H9 (cell line): ENCODE data around the gene TACO1. TPM values are rescaled to one million over a fixed set of nuclear protein-coding genes. Genes with fewer than 3 reads are reported as not detected.

ENCODE experiments used
- DNase-seq: peaks from one replicate; pipeline ENCODE4 v3.0.0-alpha.2; 2017
- H2AFZ ChIP-seq: one replicate; pipeline ENCODE4 v1.6.1; 2013; ENCODE audit warnings: mild to moderate bottlenecking, low read length, control low read depth, moderate library complexity
- H2AK5ac ChIP-seq: 2 replicates; pipeline ENCODE4 v1.6.1; 2013; ENCODE audit warnings: low read length, control low read depth, mixed read lengths; ENCODE audit not compliant: insufficient read length
- H2BK120ac ChIP-seq: one replicate; pipeline ENCODE4 v1.6.1; 2013; ENCODE audit warnings: low read depth, mild to moderate bottlenecking, low read length, control low read depth, inconsistent platforms; ENCODE audit not compliant: poor library complexity, severe bottlenecking
- H2BK12ac ChIP-seq: 2 replicates; pipeline ENCODE4 v1.6.1; 2013; ENCODE audit warnings: low read length, control low read depth, mixed read lengths, low read depth; ENCODE audit not compliant: insufficient read length
- H2BK15ac ChIP-seq: 2 replicates; pipeline ENCODE4 v1.6.1; 2013; ENCODE audit warnings: low read depth, low read length, control low read depth
- H2BK20ac ChIP-seq: one replicate; pipeline ENCODE4 v1.6.1; 2013; ENCODE audit warnings: low read depth, mild to moderate bottlenecking, low read length, control low read depth, inconsistent platforms; ENCODE audit not compliant: poor library complexity, severe bottlenecking
- H2BK5ac ChIP-seq: 2 replicates; pipeline ENCODE4 v1.6.1; 2013; ENCODE audit warnings: low read length, control low read depth, mixed read lengths; ENCODE audit not compliant: insufficient read length
- H3K14ac ChIP-seq: 2 replicates; pipeline ENCODE4 v1.6.1; 2013; ENCODE audit warnings: low read length, control low read depth; ENCODE audit not compliant: insufficient read depth
- H3K18ac ChIP-seq: 2 replicates; pipeline ENCODE4 v1.6.1; 2013; ENCODE audit warnings: low read depth, mild to moderate bottlenecking, mixed read lengths, low read length, control low read depth; ENCODE audit not compliant: insufficient read length
- H3K23ac ChIP-seq: 2 replicates; pipeline ENCODE4 v1.6.1; 2013; ENCODE audit warnings: low read length, control low read depth, mixed read lengths, low read depth; ENCODE audit not compliant: insufficient read length
- H3K23me2 ChIP-seq: 2 replicates; pipeline ENCODE4 v1.6.1; 2013; ENCODE audit warnings: low read depth, mild to moderate bottlenecking, mixed read lengths, low read length, control low read depth; ENCODE audit not compliant: insufficient read length, poor library complexity, severe bottlenecking
- H3K27ac ChIP-seq: 2 replicates; pipeline ENCODE4 v1.5.1; 2013; ENCODE audit warnings: low read length, control low read depth, mixed read lengths, low read depth; ENCODE audit not compliant: insufficient read length
- H3K27me3 ChIP-seq: 2 replicates; pipeline ENCODE4 v1.6.1; 2013; ENCODE audit warnings: low read length, control low read depth, inconsistent platforms; ENCODE audit not compliant: insufficient read depth
- H3K4ac ChIP-seq: 2 replicates; pipeline ENCODE4 v1.6.1; 2013; ENCODE audit warnings: low read depth, mild to moderate bottlenecking, control low read depth, inconsistent platforms, low read length, moderate library complexity
- H3K4me1 ChIP-seq: 2 replicates; pipeline ENCODE4 v1.6.1; 2013; ENCODE audit warnings: low read length, control low read depth, inconsistent platforms; ENCODE audit not compliant: insufficient read depth
- H3K4me2 ChIP-seq: 2 replicates; pipeline ENCODE4 v1.6.1; 2013; ENCODE audit warnings: low read length, control low read depth, mixed read lengths; ENCODE audit not compliant: insufficient read length, insufficient read depth
- H3K56ac ChIP-seq: 2 replicates; pipeline ENCODE4 v1.6.1; 2013; ENCODE audit warnings: low read depth, mild to moderate bottlenecking, mixed read lengths, low read length, control low read depth; ENCODE audit not compliant: insufficient read length
- H3K79me1 ChIP-seq: 2 replicates; pipeline ENCODE4 v1.6.1; 2013; ENCODE audit warnings: low read depth, mild to moderate bottlenecking, moderate library complexity, low read length, control low read depth, inconsistent platforms; ENCODE audit not compliant: insufficient read depth, poor library complexity, severe bottlenecking
- H3K79me2 ChIP-seq: 2 replicates; pipeline ENCODE4 v1.6.1; 2013; ENCODE audit warnings: low read length, control low read depth, inconsistent platforms; ENCODE audit not compliant: insufficient read depth
- H3K9ac ChIP-seq: 2 replicates; pipeline ENCODE4 v1.6.1; 2013; ENCODE audit warnings: low read length, control low read depth, mixed read lengths; ENCODE audit not compliant: insufficient read length; ENCODE audit errors: extremely low read depth
- H3K9me3 ChIP-seq: one replicate; pipeline ENCODE4 v1.6.1; 2013; ENCODE audit warnings: low read depth, low read length, inconsistent platforms; ENCODE audit not compliant: control insufficient read depth
- H3T11ph ChIP-seq: one replicate; pipeline ENCODE4 v1.6.1; 2013; ENCODE audit warnings: mild to moderate bottlenecking, low read length, control low read depth, inconsistent platforms
- H4K20me1 ChIP-seq: one replicate; pipeline ENCODE4 v1.6.1; 2013; ENCODE audit not compliant: control insufficient read depth, insufficient read length, insufficient read depth
- H4K5ac ChIP-seq: 2 replicates; pipeline ENCODE4 v1.6.1; 2013; ENCODE audit warnings: low read depth, mild to moderate bottlenecking, mixed read lengths, low read length, control low read depth; ENCODE audit not compliant: insufficient read length
- H4K8ac ChIP-seq: replicated peaks from 2 replicates; pipeline ENCODE4 v1.6.1; 2013; ENCODE audit warnings: low read length, control low read depth, mixed read lengths, low read depth; ENCODE audit not compliant: insufficient read length
- H4K91ac ChIP-seq: 2 replicates; pipeline ENCODE4 v1.6.1; 2013; ENCODE audit warnings: low read depth, mild to moderate bottlenecking, moderate library complexity, mixed read lengths, low read length, control low read depth; ENCODE audit not compliant: insufficient read length
- H3K27ac Mint-ChIP-seq, 3 experiments: 2 replicates in 2 of 3; 3 replicates in 1 of 3; pipeline ENCODE4 v1.8.0; 2020 to 2021; ENCODE audit warnings: mixed read lengths in 3 of 3, mild to moderate bottlenecking in 1 of 3, moderate library complexity in 1 of 3
- H3K27me3 Mint-ChIP-seq: 2 replicates; pipeline ENCODE4 v1.8.0; 2021; ENCODE audit warnings: low read depth, mild to moderate bottlenecking, moderate library complexity, mixed read lengths
- H3K36me3 Mint-ChIP-seq, 3 experiments: 2 replicates in 2 of 3; 3 replicates in 1 of 3; pipeline ENCODE4 v1.8.0; 2020 to 2021; ENCODE audit warnings: low read depth in 3 of 3, mixed read lengths in 3 of 3; ENCODE audit not compliant: insufficient read depth in 1 of 3
- H3K4me1 Mint-ChIP-seq, 2 experiments: 2 replicates each; pipeline ENCODE4 v1.8.0; 2020; ENCODE audit warnings: mixed read lengths in 2 of 2
- H3K4me3 Mint-ChIP-seq, 2 experiments: 2 replicates in 1 of 2; 3 replicates in 1 of 2; pipeline ENCODE4 v1.8.0; 2020 to 2021; ENCODE audit warnings: mild to moderate bottlenecking in 2 of 2, mixed read lengths in 2 of 2, moderate library complexity in 1 of 2
- H3K9me3 Mint-ChIP-seq, 2 experiments: 2 replicates in 1 of 2; 3 replicates in 1 of 2; pipeline ENCODE4 v1.8.0; 2020; ENCODE audit warnings: mild to moderate bottlenecking in 2 of 2, mixed read lengths in 2 of 2, moderate library complexity in 1 of 2
- WGBS: extraction: QIAGEN DNeasy Blood & Tissue Kit; methylation state at CpG from one replicate; pipeline ENCODE4 v1.1.7; 2013; ENCODE audit warnings: missing lambda C conversion rate, low lambda C conversion rate, mixed read lengths; ENCODE audit not compliant: insufficient read length; ENCODE audit errors: extremely low coverage; 5-methylcytosine and 5-hydroxymethylcytosine counted together
- total RNA-seq: library from RNA; stranded (reverse); gene quantifications from 2 replicates; pipeline ENCODE4 v1.2.1, GENCODE V29; 2021
- TF ChIP-seq, protein P1 (sequence below): fragments of 200-600 bp; sonication (generic); conservative IDR thresholded peaks from 3 replicates; pipeline ENCODE4 v1.8.0; 2021; ENCODE audit warnings: antibody characterized with exemption, mild to moderate bottlenecking

The TACO1 gene
- total RNA-seq, 1 experiment from 2014 or later, result 30.2 TPM

DNA sequence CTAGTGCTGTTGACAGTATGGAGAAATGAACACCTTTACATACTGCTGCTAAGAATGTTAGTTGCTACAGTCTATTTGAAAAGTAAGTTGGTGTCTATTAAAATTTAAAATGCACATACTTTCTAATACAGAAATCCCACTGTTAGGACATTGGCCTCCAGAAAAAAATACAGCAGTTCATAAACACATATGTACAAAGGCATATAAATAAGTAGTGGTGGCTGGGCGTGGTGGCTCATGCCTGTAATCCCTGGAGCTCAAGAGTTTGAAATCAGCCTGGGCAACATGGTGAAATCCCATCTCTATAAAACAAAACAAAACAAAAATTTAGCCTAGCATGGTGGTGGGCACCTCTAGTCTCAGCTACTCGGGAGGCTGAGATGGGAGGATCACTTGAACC is 37.4 kb upstream of the TACO1 start:
- H3K14ac ChIP-seq, result no peak overlapping the region
- no peak overlapping the region for H4K5ac ChIP-seq
- no peak overlapping the region for H2BK120ac ChIP-seq
- no peak overlapping the region for H3K56ac ChIP-seq
- no peak for DNase-seq
- H2AK5ac ChIP-seq, result no peak overlapping the region
- H2BK5ac ChIP-seq, result no peak overlapping the region
- no peak overlapping the region for H2AFZ ChIP-seq
- H3K9ac ChIP-seq, result no peak overlapping the region
- H3K4me3 Mint-ChIP-seq, result no peak overlapping the region
- H3K79me1 ChIP-seq, result peaks cover 6% of the 10 kb centered on the region
- no peak overlapping the region for H4K8ac ChIP-seq
- no peak overlapping the region for H3K18ac ChIP-seq
- no CpG with 5 or more reads among the region's 2 CpGs for WGBS
- H3K4me2 ChIP-seq, result no peak overlapping the region
- no peak overlapping the region for H2BK12ac ChIP-seq
- no peak overlapping the region for H3K4ac ChIP-seq
- H3K79me2 ChIP-seq, result peaks cover 4% of the 10 kb centered on the region; the same call in 1 of the 2 replicates
- no peaks in the 10 kb centered on the region for H3K9me3 ChIP-seq
- no peaks in the 10 kb centered on the region; a peak in 1 of 7 replicates for H3K36me3 Mint-ChIP-seq
- H3K23me2 ChIP-seq, result no peaks in the 10 kb centered on the region
- no peak overlapping the region for H3K27ac ChIP-seq
- H3K27me3 Mint-ChIP-seq, result no peaks in the 10 kb centered on the region
- H2BK15ac ChIP-seq, result no peak overlapping the region
- no peaks in the 10 kb centered on the region for H3K4me1 Mint-ChIP-seq
- TF ChIP-seq, protein P1, sequence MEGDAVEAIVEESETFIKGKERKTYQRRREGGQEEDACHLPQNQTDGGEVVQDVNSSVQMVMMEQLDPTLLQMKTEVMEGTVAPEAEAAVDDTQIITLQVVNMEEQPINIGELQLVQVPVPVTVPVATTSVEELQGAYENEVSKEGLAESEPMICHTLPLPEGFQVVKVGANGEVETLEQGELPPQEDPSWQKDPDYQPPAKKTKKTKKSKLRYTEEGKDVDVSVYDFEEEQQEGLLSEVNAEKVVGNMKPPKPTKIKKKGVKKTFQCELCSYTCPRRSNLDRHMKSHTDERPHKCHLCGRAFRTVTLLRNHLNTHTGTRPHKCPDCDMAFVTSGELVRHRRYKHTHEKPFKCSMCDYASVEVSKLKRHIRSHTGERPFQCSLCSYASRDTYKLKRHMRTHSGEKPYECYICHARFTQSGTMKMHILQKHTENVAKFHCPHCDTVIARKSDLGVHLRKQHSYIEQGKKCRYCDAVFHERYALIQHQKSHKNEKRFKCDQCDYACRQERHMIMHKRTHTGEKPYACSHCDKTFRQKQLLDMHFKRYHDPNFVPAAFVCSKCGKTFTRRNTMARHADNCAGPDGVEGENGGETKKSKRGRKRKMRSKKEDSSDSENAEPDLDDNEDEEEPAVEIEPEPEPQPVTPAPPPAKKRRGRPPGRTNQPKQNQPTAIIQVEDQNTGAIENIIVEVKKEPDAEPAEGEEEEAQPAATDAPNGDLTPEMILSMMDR, result no peak
- H4K20me1 ChIP-seq, result no peaks in the 10 kb centered on the region
- H3K27me3 ChIP-seq, result no peaks in the 10 kb centered on the region
- H3K27ac Mint-ChIP-seq, result no peak overlapping the region
- H3T11ph ChIP-seq, result no peak overlapping the region
- no peak overlapping the region for H2BK20ac ChIP-seq
- H3K9me3 Mint-ChIP-seq, result no peaks in the 10 kb centered on the region
- no peak overlapping the region for H4K91ac ChIP-seq
- H3K23ac ChIP-seq, result no peak overlapping the region
- no peaks in the 10 kb centered on the region for H3K4me1 ChIP-seq
